Stimulated activated CD4-positive, alpha-beta T cell treated with anti-CD3 and anti-CD28 coated beads, TNF-alpha, amount 100 ng/mL, for 24 hours (primary cell): Measurements from ENCODE around the gene BTF3L4.
"Not testable (repeated sequence)": the region's sequence is repeated elsewhere in the genome, so short reads cannot be mapped to it uniquely, and the experiment has no call there.

Source experiments
- DNase-seq, 3 experiments: peaks; one replicate each; pipeline ENCODE4 v3.0.0-alpha.2; 2020; ENCODE audit warnings: low read depth in 3 of 3

Gene BTF3L4

DNA sequence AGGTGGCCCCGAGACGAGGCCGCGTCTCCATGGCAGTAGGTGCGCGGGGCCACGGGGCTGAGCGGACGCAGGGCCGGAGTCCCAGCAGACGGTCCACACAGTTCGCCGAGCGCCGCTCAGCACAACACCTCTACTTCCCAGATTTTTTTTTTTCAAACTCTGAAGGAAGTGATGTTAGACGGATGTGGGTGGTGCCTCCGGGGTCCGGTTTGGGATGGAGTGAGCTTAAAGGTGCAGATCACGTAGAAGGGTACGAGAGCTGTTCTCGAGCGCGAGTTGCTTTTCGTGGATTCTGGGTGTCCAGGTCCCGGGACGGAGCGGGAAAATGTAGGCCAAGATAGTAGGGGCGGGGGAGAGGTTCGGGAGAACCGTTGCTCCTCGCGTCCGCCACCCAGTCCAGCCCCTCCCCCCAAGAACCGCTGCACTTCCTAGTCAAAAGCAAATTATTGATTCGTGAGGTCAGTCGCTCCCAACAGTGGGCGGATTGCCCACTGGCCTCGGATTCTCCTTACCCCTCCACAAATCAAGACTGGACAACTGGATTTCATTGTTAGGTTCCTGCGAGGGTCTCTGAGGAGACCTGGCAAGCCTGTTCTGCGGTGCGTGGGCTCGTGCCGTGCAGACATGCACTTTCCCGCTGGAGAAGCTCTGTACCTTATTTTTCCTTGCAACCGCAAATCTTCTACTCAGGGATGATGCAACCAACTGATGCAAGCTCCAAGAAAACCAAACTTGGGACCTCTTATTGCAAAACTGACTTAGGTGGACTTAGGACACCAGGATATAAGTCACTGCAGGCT lies 829 bp upstream of the BTF3L4 start, which contains the start of gene TXNDC12:
Gene TXNDC12, minus strand, starts transcription at position 126 of the 800 bp plus-strand sequence. Its CDS starts 95 bp downstream, at position 31.
- DNase-seq: peak; percentile 38 to 74 (median 51)

DNA sequence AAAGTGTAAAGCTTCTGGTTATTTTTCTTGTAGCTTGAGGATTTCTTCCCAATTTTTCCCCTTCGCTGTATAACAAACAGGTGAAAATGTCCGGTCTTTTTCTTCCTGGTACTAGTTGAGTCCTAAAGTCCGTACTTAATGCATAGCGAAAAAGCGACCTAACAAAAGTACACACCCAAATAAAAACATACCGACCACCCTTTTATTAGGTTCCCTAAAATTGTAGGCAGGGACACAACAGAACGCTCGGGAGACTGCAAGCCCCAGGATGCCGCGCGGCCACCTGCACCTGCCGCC lies 281 bp upstream of the BTF3L4 start:
- DNase-seq: no peak

DNA sequence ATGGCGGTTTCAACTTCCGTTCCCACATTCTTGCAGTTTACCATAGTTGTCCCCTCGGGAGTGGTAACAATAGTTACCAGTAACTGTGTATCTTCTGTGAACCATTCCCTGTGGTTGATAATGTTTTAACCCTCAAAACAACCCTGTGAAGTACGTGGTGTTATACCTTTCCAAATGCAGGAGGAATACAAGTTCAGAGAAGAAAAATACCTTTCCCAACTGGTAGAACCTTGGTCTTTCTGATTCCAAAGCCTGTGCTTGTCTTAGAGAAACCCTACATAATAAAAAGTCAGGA lies 789 bp downstream of the BTF3L4 start:
- no peak for DNase-seq

DNA sequence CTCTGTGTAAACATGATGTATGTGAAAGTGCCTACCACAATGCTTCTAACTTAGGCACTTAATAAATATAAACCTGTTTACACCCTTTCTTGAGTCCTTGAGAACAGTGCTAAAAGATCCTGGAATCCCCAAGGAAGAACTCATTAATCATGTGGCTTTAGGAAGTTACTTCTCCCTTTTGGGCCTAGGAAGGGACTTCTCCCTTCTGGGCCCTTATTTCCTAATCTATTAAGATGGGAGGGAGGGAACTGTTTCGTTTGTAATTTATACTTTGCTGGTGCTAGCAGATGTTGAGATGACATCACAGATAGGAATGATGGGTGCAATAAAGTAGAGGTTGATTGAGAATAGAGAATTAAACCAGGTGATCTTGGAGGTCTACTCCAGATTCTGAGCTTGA lies 1.2 kb downstream of the BTF3L4 start:
- DNase-seq: no peak

DNA sequence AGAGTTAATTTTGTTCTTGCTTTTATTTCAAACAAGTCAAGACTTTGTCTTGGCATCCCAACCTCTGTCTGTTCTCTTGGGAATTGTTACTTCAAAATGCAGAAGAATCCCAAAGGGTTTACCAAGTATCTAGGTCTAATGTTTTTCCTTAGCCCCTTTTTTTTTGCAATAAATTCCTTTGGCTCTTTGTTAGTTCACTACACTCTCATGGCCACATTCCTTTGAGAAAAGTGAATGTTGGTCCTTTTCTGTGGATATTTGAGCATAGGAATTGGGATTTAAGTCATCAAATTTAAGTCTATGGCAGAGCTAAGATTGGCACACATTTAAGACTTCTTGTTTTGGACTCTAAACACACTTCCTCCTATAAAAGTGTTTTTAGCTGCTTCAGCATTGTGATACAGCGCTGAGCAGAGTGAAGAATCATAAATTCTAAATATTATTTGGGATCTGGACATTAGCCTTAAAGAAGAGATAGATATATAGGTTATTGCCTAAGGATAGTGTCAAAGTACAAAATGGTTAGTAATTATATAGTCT lies 1.9 kb downstream of the BTF3L4 start:
- DNase-seq: no peak

DNA sequence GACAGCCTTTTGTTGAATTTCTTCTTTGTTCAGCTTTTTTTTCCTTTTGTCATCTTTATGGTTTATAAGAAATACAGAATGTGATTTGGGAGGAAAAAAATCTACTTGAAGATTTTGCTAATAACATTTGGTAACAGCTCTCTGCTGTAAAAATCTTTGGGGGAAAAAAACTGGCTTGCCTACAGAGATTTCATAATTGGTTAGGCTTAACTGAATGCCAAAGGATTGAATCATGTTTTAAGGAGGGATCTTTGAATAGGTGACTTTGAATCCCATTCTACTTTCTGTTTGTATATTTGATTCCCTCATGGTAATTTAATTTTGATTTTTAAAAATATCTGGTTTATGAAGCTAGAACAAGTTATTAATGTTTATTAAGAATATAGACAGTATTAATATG lies 3.2 kb downstream of the BTF3L4 start:
- DNase-seq: no peak

DNA sequence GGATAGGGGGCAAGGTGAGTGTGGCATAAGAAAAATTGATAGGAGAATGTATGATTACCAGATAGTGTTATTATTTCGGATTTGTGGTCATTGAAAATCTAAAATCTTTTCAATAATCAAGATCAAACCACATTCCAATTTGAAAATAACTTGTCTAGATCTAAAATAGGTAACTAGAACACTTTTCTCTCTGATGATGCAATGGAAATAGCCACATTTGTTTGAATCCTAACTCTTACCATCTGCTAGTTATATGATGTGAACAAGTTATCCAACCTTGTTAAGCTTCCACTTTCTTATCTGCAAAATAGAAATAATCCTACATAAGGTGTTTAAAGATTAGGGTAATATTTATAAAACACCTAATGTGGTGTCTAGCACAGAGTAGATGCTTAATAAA lies 3.8 kb downstream of the BTF3L4 start:
- DNase-seq: no peak

DNA sequence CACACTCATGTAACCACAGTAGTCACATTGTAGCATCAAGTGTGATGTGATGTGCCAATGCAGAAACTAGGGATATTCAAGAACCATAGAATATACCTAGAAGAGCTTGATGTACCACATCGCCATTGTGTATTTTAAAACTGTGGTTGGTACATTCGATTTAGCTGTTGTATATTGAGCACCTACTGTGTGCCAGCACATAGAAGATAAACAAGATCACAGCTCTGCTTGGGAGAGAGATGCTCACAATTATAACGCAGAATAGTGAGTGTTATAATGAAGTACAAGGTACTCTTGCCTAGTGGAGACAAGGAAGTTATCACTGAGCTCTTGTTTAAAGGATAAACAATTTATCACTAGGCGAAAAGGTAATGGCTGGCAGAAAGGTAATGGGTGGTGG lies 4.7 kb downstream of the BTF3L4 start:
- no peak for DNase-seq

DNA sequence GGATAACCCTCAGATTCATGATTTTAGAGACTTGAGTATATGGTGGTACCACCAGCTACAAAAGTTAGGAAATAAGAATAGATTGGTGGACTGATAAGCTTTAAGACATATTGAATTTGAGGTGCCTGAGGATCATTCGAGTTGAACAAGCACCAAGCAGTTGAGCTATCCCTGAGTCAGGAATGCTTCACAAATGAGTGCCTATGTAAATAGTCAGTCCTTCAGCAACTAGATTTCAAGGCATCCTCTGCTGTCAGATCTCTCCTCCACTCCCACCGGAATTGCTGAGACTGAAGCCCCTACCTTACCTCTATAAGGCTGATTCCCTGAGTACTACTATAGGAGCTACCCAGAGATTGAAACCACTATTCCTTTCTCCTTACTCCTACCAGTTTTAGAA lies 7.1 kb downstream of the BTF3L4 start:
- no peak for DNase-seq

DNA sequence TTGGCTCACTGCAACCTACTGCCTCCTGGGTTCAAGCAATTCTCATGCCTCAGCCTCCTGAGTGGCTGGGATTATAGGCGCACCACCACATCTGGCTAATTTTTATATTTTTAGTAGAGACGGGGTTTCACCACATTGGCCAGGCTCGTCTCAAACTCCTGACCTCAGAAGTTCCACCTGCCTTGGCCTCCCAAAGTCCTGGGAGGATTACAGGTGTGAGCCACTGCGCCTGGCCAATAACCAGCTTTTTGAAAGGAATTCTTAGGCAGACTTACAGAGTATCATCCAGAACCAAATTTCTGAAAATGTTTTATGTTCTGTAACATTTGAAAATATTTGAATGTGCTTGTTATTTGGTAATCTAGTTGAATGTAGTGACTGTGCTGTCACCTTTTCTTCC lies 14.6 kb downstream of the BTF3L4 start:
- DNase-seq: no peak

DNA sequence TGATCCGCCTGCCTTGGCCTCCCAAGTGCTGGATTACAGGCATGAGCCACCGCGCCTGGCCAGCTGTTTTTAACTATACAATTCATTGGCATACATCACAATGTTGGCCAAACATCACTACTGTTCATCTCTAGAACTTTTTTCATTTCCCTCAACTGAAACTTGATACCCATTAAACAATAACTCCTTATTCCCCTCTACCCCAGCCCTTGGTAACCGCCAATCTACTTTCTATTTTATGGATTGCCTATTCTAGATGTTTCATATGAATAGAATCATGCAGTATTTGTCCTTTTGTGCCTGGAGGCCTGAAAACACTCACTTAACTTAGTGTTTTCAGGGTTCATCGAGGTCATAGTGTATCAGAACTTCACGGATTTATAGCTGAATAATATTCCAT lies 16.2 kb downstream of the BTF3L4 start:
- DNase-seq: no peak

DNA sequence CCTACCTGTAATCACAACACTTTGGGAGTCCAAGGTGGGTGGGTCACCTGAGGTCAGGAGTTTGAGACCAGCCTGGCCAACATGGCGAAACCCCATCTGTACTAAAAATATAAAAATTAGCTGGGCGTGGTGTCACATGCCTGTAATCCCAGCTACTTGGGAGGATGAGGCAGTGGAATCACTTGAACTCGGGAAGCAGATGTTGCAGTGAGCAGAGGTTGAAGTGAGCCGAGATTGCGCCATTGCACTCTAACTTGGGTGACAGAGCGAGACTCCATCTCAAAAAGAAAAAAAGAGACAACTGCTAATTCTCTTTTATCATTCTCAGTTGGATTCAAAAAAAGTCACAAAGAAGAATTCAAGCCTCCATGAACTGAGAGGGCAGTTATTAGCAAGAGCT lies 21.2 kb downstream of the BTF3L4 start:
- not testable (repeated sequence) for DNase-seq

DNA sequence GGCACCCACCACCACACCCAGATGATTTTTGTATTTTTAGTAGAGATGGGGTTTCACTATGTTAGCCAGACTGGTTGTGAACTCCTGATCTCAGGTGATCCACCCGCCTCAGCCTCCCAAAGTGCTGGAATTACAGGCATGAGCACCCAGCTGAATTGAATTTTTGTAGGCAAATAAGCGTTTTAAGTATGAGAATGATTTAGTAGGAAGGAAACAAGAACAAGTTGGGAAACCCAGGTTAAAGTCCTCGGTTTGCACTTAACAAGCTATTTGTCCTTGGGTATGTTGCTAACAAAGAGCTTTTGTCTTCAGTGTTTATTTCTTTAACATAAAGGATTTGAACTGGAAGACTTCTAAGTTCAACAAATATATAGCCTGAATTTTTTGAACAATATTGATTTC lies 23.9 kb downstream of the BTF3L4 start:
- no peak for DNase-seq

DNA sequence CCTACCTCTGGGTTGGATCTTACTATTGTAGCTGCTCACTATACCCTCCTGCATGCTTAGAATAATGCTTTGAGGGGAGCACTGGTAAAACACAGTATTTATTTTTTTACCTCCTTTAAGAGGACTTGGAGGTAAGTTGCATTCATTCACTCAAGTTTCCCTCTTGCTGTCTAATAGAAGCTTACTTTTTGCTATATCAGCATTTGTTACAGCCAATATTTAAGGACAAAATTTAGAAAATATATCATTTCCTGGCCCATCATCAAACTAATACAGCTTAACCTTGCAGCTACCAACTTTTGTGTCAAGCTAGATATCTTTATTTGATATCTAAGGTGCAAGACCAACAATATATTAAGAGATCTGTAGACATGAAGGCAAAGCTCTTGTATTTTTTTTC lies 31.8 kb downstream of the BTF3L4 start:
- DNase-seq: not testable (repeated sequence)

DNA sequence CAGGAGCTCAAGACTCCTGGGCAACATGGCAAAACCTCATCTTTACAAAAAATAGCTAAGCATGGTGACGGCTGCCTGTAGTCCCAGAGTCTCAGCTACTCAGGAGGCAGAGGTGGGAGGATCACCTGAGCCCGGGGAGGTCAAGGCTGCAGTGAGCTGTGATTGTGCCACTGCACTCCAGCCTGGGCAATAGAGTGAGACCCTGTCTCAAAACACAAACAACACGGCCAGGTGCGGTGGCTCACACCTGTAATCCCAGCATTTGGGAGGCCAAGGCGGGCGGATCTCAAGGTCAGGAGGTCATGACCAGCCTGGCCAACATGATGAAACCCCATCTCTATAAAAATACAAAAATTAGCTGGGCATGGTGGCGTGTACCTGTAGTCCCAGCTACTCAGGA lies 38.2 kb downstream of the BTF3L4 start:
- not testable (repeated sequence) for DNase-seq

DNA sequence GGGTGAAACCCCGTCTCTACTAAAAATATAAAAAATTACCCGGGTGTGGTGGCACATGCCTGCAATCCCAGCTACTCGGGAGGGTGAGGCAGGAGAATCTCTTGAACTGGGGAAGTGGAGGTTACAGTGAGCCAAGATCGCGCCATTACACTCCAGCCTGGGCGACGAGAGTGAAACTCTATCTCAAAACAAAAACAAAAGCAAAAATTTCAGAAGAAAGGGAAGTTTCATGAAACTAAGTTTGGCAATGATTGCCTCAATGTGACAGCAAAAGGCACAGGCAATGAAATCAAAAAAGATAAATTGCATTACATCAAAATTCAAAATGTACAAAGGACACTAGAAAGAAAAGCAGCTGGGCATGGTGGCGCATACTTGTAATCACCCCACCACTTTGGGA lies 40.1 kb downstream of the BTF3L4 start:
- no peak for DNase-seq

DNA sequence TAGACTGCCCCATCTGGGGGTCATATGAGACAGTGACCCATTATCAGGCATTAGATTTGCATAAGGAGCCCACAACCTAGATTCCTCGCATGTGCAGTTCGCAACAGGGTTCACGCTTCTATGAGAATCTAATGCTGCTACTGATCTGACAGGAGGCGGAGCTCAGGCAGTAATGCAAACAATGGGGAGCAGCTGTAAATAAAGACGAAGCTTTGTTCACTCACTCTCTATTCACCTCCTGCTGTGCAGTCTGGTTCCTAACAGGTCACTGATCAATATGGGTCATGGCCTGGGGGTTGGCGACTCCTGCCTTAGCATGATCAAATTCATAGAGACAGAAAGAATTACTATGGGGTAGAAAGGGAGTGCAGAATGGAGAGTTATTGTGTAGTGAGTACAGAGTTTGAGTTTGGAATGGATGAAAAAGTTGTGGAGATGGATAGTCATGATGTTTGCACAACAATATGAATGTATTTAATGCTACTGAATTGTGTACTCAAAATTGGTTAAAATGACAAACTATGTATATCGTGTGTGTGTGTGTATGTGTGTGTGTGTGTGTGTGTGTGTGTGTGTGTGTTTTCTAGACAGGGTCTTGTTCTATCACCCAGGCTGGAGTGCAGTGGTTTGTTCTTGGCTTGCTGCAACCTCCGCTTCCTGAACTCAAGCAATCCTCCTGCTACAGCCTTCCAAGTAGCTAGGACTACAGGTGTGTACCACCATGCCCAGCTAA lies 42.2 kb downstream of the BTF3L4 start:
- no peak for DNase-seq

DNA sequence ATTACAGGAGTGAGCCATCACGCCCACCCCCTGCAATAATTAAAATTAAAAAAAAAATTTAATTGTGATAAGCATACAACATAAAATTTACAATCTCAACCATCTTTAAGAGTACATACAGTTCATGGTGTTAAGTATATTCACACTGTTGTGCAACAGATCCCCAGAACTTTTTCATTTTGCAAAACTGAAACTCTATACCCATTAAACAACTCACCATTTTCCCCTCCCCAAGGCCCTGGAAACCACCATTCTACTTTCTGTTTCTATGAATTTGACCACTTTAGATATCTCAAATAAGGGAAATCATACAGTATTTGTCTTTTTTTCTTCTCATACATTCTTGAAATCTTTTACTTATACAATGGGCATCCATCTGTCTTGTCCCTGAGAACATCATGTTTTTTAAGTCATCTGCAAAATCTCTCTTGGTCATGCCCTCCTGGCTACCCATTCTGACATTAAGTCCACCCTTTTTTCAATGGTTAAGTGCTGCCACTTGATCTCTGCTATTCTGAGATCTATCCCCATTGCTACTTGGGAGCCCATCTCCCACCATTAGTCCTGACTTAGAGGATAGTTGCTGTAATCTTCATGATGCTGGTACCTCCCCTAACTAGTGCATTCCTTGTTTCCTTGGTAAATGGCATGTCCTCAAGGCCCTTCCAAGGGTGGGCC lies 46.4 kb downstream of the BTF3L4 start:
- no peak for DNase-seq

DNA sequence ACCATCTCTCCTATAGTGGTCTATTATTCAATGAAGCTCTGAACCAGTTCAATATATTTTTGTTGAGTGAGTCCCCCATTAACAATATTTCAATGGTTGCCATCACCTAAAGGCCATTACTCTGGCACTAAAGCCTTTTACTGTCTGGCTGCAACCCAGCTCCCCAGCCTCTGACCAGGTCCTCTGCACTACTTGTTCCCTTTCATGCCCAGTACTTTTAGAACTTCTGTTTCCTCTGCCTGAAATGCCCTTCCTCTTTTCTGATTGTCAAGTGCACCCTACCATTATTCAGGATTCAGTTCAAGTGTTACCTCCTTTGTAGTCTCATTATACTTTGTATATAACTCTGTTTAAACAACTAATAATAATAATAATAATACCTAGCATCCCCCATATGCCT lies 55.4 kb downstream of the BTF3L4 start:
- DNase-seq: no peak

DNA sequence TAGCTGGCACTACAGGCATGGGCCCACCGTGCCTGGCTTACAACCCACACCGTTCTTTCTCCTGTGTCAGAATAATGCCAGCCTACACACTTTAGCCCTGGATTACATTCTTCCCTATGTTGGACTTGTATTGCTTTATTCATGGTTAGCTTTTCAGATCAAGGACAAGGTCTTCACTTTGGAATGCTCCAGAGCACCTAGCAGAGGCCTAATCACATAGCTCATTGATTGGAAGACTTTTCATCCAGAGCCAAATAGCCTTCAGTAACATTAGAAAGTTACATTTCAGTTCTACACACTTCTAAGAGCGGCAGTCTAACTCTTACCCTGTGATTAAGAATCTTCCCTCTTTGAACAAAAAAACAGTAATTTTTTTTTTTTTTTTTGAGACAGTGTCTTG lies 56.4 kb downstream of the BTF3L4 start:
- no peak for DNase-seq

DNA sequence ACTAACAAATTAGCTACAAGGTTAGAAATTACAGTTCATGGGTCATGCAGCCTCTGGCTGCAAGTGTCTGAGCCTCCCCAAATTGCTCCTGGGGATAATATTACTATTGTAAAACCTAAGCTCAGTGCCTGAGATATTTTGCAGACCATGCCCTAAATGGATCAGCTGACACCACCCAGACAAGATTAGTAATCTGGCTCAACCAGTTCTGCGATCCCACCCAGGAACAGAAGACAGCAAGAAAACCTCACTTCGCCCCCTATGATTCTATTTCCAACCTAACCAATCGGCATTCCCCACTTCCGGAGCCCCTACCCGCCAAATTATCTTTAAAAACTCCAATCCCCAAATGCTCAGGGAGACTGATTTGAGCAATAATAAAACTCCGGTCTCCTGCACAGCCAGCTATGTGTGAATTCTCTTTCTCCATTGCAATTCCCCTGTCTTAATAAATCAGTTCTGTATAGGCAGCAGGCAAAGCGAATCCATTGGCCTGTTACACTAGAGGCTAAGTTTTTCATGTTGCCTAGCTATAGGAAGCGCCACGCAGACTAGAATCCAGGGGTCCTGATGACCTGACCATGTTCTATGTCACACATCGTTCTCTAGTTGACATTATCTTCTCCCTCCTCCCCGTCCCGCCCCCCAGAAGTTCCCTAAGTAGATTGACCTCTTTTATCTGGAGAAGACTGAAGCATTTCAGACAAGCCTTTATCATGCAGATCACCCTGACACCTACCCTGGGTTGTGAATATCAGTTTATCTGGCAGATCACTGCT lies 63.4 kb downstream of the BTF3L4 start:
- DNase-seq: no peak

DNA sequence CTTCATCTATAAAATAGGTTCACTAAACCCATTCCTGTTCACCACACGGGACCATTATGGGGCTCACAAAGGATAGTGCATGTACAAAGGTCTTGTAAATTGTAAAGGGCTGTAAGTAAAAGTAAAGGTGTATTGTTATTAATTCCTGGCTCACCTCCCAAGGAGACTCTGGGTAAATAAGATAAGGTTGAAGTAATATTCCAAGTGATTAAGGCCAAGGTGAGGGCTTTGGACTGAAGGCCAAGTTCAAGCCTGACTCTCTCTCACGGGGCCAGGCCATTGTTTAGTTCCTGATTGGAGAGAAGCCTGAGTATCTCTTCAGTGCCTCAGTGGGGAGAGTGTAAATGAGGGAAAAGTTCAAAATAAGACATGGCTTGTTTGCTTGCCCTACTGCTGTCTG lies 66.3 kb downstream of the BTF3L4 start:
- DNase-seq: no peak
